H7 (cell line): ENCODE measurements around the gene RNU1-2. TPM values are rescaled to one million over a fixed set of nuclear protein-coding genes. Genes with fewer than 3 reads are reported as not detected.
"Not testable (repeated sequence)": the region's sequence is repeated elsewhere in the genome, so short reads cannot be mapped to it uniquely, and the experiment has no call there.

Source experiments
- DNase-seq: peaks from one replicate; pipeline ENCODE4 v3.0.0; 2012
- H3K27me3 ChIP-seq: 2 replicates; pipeline ENCODE4 v1.6.0; 2011; ENCODE audit warnings: mild to moderate bottlenecking, low read length; ENCODE audit not compliant: control insufficient read depth, insufficient read depth
- H3K36me3 ChIP-seq: replicated peaks from 2 replicates; pipeline ENCODE4 v1.5.1; 2011; ENCODE audit warnings: low read length; ENCODE audit not compliant: control insufficient read depth, insufficient read depth
- H3K4me3 ChIP-seq: 2 replicates; pipeline ENCODE4 v1.5.1; 2011; ENCODE audit warnings: low read depth, mild to moderate bottlenecking, control low read depth, low read length, moderate library complexity; ENCODE audit not compliant: insufficient read depth
- total RNA-seq: library from RNA; depleted of rRNA; stranded (reverse); fragments of >200 nt; shearing (Covaris generic); gene quantifications from 2 replicates; pipeline ENCODE4 v1.2.3, GENCODE V29; 2014; rRNA removed

RNU1-2 gene
- total RNA-seq: under 0.01 TPM in 2 replicates

DNA sequence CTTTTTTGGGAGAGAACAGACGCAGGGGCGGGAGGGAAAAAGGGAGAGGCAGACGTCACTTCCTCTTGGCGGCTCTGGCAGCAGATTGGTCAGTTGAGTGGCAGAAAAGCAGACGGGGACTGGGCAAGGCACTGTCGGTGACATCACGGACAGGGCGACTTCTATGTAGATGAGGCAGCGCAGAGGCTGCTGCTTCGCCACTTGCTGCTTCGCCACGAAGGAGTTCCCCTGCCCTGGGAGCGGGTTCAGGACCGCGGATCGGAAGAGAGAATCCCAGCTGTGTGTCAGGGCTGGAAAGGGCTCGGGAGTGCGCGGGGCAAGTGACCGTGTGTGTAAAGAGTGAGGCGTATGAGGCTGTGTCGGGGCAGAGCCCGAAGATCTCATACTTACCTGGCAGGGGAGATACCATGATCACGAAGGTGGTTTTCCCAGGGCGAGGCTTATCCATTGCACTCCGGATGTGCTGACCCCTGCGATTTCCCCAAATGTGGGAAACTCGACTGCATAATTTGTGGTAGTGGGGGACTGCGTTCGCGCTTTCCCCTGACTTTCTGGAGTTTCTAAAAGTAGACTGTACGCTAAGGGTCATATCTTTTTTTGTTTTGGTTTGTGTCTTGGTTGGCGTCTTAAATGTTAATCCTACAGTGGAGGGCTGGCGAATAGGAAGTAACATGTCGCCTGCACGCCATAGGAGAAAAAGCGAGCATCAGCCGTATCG, at the start of gene RNU1-2:
RNU1-2 (plus strand) TSS at position 383 of the 718 bp plus-strand sequence.
- peak within 1 kb of the TSS; percentile 47 for H3K4me3 ChIP-seq
- not testable (repeated sequence) for H3K36me3 ChIP-seq, H3K27me3 ChIP-seq
- peak; percentile 61 for DNase-seq

DNA sequence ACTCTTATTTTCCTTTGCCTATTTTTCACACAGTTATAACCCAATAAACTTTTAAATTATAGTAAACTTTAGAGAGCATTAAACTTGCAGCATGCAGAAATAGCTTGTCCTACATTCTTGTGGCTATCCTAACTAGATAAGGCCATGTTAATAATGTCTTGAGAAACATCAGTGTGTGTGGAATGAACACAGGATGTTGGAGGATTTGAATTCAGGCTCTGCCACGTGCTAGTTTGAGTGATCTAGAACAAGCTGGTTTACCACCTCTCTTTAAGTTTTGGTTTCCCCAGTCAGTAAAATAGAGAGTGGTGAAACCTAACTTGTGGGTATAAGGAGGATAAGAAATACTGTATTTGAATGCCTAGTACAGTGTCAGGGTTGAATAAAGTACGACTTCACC, 39.6 kb upstream of the RNU1-2 start:
- not testable (repeated sequence) for H3K36me3 ChIP-seq, H3K27me3 ChIP-seq, DNase-seq, H3K4me3 ChIP-seq

DNA sequence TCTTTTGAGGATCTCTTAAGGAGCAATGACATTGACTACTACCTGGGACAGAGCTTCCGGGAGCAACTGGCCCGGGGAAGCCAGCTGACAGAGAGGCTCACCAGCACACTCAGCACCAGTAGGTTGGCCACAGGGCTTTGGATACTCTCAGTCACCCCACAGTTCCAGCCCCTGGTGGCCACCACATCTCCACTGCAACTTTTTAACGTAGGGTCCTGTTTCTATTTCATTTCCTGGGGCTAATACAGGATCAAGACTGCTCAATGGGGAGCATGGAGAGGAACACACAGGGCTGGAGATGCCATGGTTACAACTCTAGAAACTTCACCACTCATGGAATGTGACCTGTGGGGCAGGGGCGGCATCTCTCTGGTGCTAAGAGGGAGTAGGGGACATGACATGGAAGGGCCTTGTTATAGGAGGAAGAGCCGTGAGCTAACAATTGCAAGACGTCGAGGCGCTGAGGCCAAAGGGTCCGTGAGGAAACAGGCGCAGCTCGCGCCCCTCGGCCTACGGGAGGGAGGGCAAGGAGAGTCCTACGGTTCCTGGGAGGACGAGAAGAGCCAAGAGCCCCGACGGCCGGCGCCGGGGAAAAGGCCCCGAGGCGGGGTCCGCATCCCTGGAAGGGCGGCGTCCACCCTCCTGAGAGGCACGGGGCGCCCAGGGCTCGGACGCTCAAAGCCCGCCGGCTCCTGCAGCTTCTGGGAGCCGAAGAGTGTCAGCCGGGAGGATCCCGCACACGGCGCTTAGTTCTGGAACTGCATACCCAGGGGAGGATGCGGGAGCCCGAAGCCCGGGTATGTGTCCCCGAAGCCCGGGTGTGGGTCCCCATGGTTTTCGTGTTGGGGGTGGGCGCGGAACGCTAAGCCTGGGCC, 36.4 kb upstream of the RNU1-2 start:
- DNase-seq, H3K36me3 ChIP-seq, H3K27me3 ChIP-seq: not testable (repeated sequence)
- H3K4me3 ChIP-seq: peak overlapping the region; percentile 22

DNA sequence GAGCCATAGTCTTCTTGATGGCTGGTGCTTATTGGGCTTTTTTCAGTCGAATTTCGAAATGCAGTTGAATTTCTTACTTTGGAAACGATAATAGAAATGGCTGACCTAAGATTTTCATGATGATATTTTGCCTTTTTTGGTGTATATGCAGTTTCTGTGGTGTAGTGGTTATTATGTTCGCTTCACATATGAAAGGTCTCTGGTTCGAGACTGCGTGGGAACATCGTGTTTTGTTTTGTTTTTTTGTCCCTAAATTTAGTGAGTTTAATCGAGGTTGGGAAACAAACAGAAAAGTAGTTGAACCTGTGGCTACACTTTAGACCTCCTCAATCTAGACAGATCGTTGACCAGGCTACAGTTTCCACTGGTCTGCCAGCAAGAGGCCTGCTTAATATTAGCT, 35.7 kb upstream of the RNU1-2 start:
- not testable (repeated sequence) for DNase-seq, H3K27me3 ChIP-seq, H3K4me3 ChIP-seq, H3K36me3 ChIP-seq

DNA sequence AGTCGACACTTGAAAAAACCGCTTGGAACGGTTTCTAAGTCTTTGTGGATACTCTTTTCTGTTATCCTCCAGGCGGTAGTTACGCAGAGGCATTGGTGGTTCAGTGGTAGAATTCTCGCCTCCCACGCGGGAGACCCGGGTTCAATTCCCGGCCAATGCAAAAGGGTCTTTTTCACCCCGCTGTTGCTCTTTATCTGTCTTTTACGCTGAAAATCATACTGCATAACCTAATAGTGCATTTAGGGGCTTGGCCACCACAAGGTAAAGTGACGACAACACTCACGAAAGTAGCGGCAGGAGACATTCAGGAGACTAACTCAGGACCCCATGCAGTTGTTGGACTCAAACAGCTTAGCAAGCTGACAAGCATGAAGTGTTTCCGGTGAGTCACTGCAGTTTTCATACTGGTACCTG, 33.9 kb upstream of the RNU1-2 start:
- not testable (repeated sequence) for H3K36me3 ChIP-seq, DNase-seq, H3K4me3 ChIP-seq, H3K27me3 ChIP-seq

DNA sequence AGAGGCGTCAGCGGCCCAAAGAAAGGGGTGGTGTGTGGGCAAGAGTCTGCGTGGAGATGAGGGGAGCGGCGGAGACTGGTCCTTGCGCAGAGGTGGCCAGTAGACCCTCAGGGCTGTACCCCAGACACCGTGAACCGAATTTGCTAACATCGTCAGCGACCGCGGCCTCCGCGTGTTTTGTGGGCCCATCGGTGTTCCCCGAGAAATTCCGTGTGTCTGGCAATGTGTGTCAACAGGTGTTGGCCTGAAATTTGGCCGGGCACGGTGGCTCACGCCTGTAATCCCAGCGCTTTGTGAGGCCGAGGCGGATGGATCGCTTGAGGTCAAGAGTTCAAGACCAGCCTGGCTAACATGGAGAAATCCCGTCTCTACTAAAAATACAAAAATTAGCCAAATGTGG, 33.4 kb upstream of the RNU1-2 start:
- H3K4me3 ChIP-seq, DNase-seq, H3K27me3 ChIP-seq, H3K36me3 ChIP-seq: not testable (repeated sequence)

DNA sequence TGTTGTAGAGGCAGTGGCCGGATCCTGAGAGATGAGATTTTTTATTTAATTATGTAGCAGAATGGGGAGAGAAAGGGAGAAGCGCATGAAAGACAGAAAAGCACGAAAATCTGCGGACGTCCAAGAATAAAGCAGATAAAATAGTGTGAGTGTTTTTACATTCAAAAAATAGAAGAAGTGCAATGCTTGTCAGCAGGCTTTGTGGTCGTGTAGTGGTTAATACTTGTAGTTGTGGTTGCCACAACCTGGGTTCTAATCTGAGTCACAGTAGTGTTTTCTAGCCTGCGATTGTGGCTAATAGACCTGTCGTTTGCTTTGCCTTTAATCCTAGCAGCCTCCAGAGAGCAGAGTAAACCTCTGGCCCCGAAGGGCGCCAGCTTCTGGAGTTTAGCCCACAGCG, 32.8 kb upstream of the RNU1-2 start:
- H3K36me3 ChIP-seq, H3K4me3 ChIP-seq, H3K27me3 ChIP-seq, DNase-seq: not testable (repeated sequence)

DNA sequence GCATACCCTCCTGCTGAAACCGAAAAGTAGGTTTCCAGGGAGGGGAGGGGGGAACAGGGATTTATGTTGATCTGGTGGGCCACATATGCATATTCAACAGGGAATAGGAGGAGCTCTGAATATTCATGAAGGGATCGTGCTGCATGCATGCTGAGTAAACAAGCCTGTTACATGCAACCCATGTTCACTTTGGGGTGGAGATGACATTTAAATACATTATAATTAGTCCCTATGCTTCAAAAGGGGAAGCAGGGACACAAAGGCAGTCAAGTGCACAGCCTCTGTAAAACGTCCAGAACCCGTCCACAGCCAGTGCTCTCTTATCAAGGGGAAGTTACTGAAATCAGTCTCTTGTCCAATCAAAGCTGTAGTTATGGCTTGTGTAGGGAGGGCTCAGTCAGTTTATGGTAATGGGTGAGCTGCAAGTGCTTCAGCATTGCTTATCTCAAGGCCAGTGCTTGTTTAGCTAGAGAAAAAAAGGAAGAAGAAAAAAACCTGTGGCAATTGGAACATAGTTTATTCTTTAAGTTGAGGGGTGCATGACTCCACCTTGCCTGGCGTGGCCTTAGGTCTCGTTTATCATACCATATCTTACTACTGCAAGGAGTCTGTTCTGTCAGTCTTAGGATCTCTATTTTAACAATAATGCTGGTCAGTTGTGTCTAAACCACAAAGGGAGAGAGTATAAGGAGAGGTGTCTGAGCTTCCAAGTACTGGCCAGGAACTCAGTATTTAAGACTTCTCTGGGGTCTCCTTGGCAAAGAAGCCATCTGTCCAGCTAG, 28.7 kb upstream of the RNU1-2 start:
- H3K36me3 ChIP-seq: not testable (repeated sequence)
- peaks cover 13% of the 10 kb centered on the region for H3K27me3 ChIP-seq
- H3K4me3 ChIP-seq: peak overlapping the region; percentile 17; the same call in 1 of the 2 replicates
- peak; percentile 71 for DNase-seq

DNA sequence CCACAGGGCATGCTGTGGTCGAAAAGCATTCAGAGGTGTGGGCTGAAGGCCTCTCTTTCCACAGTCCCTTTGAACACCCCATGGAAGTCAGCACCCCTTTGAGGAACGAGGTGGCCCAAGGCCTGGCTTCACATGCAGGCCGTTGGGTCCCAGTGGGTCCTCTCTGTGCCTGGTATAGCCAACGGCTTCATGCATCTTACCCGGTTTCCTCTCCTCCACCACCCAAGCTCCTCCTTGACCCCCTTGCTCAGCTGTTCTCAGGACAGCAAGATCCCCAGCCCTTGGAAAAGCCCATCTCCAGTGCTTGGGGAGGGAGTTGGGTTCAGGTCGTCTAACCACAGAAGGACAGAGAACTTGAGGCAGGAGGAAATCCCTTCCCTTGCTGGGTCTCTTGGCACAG, 27.0 kb upstream of the RNU1-2 start:
- not testable (repeated sequence) for H3K36me3 ChIP-seq, H3K4me3 ChIP-seq, DNase-seq
- H3K27me3 ChIP-seq: peaks cover 21% of the 10 kb centered on the region

DNA sequence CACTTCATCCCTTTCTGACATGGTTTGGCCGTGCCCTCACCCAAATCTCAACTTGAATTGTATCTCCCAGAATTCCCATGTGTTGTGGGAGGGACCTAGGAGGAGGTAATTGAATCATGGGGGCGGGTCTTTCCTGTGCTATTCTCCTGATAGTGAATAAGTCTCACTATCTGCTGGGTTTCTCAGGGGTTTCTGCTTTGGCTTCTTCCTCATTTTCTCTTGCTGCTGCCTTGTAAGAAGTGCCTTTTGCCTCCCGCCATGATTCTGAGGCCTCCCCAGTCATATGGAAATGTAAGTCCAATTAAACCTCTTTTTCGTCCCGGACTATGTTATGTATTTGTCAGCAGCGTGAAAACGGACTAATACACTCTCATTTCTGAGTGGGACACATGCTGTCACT, 25.8 kb upstream of the RNU1-2 start:
- peaks cover 24% of the 10 kb centered on the region for H3K27me3 ChIP-seq
- not testable (repeated sequence) for H3K36me3 ChIP-seq, DNase-seq, H3K4me3 ChIP-seq

DNA sequence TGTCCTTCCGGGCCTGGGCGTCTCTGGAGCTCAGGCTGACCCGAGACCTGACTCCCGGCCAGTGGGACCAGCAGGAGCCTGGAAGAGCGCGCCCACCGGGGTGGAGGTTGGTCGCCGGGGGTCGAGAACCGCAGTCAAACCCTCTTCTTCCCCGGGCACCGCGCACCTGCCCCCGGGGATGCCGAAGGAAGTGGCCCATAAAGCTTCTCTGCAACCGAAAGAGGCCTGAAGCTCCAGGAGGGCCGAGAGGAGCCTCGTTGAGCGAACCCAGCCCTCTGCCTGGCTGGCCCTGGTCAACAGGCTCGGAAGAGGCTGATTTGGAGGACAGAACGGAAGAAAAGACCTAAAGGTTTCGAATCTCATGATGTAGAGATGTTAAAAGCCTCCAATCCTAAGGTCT, 24.6 kb upstream of the RNU1-2 start:
- Histone ChIP-seq H3K27me3 (peaks cover 27% of the 10 kb centered on the region), H3K4me3 (peak overlapping the region; percentile 27; the same call in 1 of the 2 replicates)
- not testable (repeated sequence) for H3K36me3 ChIP-seq, DNase-seq

DNA sequence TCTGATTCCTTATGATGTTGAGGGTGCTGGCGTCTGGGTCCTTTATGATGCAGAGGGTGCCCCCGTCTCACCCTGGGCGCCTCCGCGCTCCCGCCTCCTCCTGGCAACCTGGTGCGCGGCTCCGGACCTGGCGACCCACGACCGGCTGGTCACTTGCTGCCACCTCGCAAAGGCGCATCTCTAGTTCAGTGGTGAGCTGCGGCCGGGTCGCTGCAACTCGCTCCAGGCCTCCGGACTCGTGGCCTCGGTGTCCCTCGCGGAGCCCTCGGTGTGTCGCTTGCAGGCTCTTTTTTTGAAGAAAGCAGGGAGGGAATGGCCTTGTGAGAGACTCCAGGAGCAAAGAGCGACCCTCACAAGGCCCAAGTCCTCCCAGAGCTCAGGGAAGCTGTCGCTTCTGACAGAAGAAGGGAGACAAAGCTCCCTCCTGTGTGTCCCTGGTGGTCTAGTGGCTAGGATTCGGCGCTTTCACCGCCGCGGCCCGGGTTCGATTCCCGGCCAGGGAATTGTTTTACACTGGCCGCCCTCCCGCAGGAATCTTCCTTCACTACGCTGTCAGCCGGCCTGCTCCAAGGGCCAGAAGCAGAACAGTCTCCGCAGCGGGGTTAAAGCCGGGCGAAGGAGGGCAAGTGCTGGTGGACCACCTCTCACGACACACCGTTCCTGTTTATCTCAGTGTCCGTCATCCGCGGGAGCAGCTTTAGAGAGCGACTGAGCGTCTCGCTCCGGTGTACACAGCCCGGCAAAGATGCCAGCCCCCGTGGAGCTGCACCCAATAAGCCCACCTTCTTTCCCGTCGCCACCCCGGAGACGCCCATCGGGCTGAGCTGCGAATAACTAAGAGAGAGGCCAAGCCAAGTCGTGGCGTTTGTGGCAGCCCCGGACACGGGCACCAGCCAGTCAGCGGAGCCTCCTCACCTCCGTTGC, 23.4 kb upstream of the RNU1-2 start:
- not testable (repeated sequence) for H3K36me3 ChIP-seq
- DNase-seq: peak; percentile 82
- Histone ChIP-seq H3K27me3 (peaks cover 27% of the 10 kb centered on the region), H3K4me3 (peak overlapping the region; percentile 71)

DNA sequence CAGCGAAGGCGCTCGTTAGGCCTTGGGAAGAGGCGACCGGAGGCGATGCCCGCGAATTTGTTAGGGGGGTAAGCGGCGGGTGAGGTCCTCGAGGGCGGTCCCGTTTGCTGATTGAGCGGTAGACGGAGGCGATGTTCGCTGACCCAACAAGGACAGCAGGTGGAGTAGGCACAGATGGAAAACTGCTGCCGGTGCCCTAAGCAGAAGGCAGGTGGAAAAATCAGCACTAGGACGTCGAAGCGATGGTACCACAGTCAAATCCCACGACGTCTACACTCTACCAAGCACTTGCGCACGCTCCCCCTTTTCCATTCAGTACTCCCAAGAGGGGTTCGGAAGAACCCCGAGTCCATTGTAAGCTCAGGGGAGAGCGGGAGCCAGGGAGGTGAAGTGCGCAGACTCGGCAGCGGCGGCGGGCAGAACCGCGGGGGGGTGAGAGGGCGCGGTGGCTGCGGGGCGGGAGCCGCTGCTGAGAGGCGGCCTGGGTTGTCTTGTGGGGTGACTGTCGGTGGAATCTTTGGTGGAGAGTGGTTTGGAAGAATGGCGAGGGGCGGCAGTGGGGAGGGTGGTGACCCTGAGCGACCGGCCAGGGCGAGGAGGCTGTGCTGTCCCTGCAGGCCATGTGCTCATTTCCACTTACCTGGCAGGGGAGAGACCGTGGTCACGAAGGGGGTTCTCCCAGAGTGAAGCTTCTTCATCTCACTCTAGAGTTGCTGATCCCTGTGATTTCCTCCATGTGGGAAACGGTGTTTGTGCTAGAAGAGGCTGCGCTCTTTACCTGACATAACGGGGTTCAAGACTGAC, 22.5 kb upstream of the RNU1-2 start:
- not testable (repeated sequence) for H3K36me3 ChIP-seq, DNase-seq
- Histone ChIP-seq H3K27me3 (peaks cover 27% of the 10 kb centered on the region), H3K4me3 (peak overlapping the region; percentile 71)
